HG02884 (cell line): Measurements from ENCODE around the gene PARK7.

Experiments
- ATAC-seq: cut with Tn5 transposase; IDR thresholded peaks from one replicate; pipeline ENCODE4 v1.9.1; 2021; ENCODE audit warnings: mild to moderate bottlenecking, moderate library complexity; ENCODE audit not compliant: unreplicated experiment

Gene PARK7

DNA sequence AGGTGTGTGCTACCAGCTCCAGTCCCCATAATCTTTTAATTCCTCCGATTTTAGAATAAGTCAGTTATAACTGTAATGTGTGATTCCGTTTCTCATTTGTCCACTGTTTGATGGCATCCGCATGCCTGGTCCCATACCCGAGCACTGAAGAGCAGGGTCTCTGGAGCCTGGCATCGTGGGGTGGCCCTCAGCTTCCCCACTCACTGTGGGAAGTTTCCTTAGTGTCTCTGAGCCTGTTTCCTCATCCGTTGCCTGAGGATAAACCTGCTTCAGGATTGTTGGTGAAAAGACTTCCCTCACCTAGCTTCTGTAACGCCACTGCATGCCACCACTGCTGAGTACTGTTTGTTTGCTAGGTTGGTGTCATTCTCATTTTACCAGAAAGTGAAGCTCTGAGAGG, 19.5 kb downstream of the PARK7 start:
- no peak for ATAC-seq

DNA sequence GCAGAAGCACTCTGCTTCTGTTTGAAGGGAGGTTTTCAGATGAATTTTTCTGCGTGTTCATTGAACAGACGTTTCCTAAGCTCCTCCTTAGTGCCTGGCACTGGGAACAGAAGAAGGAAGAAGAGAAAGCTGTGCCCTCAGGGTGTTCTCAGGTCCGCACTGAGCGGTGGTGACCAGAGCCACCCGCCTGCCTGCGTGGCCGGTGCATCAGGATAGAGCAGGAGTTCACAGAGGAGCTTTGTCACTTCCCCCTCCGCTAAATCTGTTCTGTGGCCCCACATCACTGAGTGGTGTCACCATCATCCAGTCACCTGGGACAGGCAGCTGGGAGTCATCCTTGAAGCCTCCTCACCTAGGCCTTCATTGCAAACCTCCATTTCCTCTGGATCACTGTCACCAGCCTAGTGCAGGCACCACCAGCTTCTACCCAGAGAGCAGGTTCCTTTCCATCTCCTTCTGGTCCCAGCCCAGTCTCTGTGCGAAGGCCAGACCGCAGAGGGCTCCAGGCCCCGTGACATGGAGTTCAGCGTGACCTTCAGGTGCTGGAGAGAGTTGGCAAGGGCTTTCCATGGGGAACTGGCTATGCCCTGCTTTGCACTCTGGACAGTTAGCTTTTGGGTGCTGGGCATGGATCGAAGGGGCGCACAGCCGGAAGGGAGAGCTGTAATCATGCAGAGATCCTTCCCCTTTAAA, 21.7 kb downstream of the PARK7 start:
- ATAC-seq: no peak

DNA sequence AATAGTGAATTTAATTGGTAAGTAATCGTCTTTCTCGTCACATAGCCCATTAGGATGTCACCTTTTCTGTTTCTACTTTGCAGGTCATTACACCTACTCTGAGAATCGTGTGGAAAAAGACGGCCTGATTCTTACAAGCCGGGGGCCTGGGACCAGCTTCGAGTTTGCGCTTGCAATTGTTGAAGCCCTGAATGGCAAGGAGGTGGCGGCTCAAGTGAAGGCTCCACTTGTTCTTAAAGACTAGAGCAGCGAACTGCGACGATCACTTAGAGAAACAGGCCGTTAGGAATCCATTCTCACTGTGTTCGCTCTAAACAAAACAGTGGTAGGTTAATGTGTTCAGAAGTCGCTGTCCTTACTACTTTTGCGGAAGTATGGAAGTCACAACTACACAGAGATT, 23.3 kb downstream of the PARK7 start:
- no peak for ATAC-seq

DNA sequence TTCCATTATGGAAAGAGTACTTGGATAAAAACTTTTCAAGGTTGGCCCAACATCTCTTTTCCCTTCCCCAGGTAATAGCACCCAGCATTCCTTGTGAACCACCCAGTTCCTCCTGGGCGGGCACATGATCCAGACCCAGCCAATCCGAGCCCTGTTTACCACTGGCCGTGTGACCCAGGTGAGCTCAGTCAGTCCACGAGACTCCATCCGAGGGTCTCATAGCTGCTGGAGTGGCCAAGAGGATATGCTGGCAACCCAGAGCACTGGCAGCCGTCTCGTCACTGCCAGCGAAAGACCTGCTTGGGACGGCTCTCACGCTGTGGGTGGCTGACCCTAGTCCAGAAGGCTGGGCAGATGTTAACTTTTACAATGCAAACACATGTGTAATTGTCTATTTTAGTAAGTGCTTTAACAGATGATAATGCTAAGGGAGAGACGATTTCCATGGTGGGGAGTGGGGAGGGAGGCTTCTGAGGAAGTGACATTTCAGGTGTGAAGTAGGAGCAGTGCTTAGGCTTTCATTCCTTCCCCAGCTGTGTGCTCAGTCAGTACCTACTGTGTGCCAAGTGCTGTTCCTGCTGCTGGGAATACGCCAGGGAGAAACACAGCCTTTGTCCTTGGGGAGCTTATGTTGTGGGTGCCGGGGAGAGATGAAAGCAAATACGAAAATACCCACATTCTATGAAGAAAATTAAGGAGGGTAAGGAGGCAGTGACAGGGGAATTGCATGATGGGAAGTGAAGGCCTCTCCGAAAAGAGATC, 24.5 kb downstream of the PARK7 start:
- no peak for ATAC-seq

DNA sequence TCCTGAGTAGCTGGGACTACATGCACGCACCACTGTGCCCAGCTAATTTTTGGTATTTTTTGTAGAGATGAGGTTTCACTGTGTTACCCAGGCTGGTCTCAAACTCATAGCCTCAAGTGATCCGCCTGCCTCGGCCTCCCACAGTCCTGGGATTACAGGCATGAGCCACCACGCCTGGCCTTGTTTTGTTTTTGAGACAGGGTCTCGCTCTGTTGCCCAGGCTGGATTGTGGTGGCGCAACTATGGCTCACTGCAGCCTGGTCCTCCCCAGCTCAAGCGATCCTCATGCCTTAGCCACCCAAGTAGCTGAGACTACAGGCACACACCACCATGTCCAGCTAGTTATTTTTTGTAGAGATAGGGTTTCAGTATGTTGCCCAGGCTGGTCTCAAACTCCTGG, 26.0 kb downstream of the PARK7 start:
- no peak for ATAC-seq

DNA sequence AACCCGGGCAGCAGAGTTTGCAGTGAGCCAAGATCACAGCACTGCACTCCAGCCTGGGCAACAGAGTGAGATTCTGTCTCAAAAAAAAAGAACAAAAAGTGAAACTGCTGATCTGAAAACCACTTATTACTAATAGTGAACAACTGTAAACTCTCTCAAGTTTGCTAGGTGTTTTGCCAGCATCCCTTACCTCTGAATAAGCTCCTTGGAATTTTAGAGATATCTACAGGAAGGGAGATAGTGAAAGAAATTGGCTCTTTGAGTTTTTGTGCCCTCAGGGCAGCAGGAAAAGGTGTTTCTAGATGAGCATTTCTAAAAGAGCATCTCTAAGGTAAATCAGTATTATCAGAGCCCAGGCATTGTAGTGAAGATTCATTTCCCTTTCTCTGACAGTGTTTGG, 27.1 kb downstream of the PARK7 start:
- ATAC-seq: no peak

DNA sequence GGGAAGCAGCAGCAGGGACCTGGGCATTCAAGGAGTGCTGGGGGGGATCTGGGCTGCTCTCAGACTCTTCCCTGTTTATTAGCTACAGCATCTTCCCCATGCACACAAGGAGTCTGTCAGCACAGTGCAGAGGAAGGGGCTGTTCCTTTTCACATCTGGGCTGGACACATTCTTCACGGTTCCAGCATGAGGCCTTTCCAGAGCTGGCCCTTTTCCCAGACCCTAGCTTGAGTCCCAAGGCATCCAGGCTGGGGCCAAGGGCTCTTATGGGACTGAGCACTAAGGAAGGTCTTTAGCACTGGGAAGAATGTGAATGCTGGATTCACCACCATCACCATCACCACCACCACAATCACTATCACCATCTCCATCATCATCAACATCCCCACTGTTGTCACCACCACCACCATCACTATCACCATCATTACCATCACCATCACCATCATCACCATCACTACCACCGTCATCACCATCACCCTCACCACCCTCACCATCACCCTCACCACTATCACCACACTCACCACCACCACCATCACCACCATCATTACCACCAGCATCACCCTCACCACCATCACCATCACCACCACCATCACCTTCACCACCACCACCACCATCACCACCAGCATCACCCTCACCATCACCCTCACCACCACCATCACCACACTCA, 28.4 kb downstream of the PARK7 start:
- no peak for ATAC-seq

DNA sequence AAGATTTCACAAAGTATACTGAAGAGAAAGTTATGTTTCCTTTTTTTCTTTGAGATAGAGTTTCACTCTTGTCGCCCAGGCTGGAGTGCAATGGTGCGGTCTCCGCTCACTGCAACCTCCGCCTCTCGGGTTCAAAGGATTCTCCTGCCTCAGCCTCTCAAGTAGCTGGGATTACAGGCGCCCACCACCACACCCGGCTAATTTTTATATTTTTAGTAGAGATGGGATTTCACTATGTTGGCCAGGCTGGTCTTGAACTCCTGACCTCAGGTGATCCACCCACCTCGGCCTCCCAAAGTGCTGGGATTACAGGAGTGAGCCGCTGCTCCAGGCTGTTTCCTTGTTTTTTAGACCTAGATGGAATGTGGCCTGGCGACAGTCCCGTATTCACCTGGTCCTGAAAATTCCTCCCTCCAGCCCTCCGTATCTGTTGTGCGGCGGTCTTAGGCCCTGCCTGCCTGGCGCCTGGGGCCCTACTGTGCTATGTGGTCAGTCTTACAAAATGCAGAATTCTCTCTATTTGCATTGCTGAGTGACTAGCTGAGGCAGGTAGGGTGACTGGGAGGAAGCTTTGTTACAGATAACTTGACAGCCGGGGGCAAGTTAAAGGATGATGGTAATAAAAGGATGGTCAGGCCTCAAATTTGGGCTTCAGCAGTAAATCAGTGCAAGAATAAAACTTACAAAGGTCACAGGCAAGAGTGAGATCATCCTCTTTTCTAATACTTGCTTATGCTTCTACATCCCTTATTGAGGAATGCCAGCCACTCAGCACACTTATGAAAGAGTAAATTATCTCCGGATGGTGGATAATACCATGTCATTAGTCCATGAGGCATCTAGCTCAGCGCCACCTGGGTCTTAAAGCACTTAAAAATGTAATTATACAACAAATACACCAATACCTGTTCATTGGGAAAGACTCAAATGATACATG, 30.3 kb downstream of the PARK7 start:
- no peak for ATAC-seq

DNA sequence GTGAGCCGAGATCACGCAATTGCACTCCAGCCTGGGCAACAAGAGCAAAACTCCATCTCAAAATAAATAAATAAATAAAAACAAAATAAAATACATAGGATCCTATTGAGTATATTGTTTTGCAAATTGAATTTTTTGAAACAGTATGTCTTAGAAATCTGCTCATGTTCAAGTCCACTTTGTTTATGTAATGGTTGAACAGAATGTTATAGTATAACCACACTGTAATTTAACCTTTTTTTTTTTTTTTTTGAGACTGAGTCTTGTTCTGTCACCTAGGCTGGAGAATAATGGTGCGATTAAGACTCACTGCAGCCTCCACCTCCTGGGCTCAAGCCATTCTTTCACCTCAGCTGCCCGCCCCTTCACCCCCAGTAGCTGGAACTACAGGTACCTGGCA, 31.4 kb downstream of the PARK7 start:
- no peak for ATAC-seq

DNA sequence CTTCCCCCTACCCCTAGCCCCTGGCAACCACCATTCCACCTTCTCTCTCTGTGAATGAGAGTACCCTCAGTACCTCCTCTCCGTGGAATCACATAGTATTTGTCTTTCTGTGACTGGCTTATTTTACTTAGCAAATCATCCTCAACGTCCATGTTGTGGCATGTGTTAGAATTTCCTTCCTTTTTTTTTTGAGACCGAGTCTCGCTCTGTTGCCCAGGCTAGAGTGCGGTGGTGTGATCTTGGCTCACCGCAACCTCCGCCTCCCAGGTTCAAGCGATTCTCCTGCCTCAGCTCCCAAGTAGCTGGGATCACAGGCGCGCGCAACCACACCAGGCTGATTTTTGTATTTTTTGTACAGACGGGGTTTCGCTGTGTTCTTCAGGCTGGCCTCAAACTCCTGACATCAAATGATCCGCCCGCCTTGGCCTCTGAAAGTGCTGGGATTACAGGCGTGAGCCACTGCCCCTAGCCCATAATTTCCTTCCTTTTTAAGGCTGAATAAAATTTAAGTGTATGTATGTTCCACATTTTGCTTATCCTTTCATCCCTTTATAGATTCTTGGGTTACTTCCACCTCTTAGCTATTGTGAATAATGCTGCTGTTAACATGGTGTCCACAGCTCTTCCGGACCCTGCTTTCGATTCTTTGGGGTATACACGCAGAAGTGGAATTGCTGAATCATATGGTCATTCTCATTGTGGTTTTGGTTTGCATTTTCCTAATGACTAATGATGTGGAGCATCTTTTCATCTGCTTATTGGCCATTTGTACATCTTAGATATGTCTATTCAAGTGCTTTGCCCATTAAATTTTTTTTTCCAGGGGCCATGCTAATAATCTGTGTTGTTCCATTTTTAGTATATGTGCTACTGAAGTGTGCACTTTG, 32.3 kb downstream of the PARK7 start:
- no peak for ATAC-seq

DNA sequence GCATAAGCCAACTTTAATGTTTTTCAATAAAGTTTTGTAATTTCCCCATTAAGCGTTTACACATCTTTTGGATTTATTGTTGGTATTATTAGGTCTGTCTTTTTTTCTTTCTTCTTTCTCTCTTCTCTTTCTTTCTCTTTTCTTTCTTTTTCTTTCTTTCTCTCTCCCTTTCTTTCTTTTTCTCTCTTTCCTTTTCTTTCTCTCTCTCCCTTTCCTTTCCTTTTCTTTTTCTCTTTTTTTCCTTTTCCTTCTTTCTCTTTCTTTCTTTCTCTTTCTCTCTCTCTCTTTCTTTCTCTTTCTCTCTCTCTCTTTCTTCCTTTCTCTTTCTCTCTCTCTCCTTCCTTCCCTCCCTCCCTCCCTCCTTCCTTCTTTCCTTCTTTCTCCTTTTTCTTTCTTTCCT, 33.3 kb downstream of the PARK7 start:
- ATAC-seq: no peak

DNA sequence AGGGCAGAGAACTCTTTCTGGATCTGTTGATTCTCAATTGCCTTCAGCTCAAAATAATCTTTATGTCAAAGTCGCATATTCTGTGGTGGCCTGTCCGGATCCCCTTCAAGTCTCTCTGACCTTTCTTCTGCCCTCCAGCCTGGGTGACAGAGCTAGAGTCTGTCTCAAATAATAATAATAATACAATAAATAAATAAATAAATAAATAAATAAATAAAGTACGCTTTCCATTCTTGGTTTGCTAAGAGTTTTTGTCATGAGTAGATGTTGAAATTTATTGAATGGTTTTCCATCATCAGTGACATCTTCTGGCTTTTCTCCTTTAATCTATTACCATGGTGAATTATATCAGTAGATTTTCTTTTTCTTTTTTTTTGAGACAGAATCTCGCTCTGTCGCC, 33.9 kb downstream of the PARK7 start:
- ATAC-seq: no peak

DNA sequence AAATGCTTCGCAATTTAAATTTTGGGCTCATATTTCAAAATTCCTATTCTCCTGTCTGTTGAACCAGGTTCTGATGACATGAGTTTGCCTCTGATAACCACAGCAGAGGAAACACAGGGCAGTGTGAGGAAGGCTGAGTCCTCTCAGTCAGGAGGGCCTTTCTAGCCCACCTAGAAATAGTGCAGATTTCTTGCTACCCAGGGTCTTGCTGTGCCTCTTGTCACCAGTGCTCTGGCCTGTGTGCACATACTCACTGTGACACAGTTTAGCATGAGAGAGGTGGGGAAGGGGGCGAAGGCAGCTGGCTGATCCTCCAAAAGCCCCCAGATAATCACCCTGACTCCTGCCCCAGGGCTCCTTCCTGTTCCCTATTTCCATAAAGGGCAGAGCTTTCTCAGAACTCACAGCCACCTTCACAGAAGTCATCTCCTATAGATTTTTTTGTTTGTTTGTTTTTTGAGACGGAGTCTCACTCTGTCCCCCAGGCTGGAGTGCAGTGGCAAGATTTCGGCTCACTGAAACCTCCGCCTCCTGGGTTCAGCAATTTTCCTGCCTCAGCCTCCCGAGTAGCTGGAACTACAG, 40.9 kb downstream of the PARK7 start:
- ATAC-seq: no peak

DNA sequence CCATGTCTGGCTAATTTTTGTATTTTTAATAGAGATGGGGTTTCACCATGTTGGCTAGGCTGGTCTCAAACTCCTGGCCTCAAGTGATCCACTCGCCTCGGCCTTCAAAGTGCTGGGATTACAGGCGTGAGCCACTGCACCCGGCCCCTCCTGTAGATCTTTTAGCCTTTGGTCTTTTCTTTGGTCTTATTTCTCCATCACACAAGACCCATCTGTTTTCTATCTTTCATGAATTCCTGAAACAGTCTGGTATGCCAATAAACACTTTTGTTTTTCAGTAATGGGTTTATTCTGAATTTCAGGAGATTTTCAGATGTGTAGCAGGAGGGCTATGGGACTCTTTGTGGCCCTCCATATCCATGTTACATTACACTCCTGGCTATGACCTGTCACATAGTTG, 41.4 kb downstream of the PARK7 start:
- ATAC-seq: no peak

DNA sequence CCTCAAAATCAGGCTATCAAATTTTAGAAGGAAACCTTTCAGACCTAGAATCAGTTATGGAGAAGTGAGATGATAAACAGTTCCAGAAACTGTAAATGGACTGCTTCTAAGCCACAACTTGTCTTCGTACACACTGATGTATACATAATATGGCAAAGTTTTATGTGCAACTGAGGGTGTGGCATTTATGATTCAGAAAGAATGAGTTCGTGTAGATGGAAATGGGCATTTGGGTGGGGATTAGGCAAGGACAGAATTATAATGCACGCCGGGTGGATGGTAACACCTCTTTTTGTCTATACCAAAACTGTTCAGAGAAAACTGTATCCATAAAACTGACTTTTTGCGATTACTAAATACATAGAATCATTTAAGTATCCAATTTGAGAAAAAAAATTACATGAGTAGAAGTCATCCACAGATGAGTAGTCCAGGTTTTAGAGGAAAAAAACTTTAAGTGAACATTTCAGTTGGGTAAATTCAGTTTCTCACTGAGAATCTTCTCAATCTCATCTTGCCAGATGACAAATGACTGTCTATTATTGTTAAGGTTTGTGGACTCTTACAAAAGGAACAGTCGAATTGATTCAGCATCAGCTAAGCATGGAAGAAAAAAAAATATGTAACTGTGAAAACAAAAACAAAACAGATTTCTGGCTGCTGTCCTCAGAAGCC, 42.1 kb downstream of the PARK7 start:
- ATAC-seq: no peak

DNA sequence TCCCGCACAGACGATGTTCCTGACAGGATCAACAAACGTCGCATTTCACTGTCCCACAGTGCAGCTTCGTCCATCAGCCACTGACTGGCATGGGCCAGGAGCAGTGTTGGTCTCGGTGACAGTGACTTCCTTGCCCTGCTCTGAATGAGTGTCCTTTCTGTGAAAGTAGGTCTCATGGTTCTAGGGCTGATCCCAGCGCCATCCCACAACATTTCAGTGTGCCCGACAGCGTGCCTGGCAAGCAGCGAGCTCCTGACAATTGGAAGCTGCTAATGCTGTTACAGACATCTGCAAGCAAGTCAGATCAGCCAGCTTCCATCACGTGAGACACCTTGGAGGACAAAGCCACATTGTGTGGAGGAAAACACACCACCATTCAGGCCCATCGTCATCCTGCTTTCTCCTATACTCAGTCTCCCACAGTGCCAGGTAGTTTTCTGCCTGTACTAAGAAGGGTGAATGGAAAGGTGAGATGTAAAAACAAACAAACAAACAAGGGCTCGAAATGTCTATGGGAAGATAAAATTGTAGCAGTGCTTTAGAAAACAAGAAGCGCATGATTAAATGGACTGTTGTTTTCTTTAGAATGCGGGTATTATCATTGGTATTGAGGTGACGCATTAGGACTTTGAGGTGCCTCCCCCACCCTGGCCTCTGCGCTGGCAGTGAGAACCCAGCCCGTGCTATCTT, 42.7 kb downstream of the PARK7 start:
- ATAC-seq: no peak

DNA sequence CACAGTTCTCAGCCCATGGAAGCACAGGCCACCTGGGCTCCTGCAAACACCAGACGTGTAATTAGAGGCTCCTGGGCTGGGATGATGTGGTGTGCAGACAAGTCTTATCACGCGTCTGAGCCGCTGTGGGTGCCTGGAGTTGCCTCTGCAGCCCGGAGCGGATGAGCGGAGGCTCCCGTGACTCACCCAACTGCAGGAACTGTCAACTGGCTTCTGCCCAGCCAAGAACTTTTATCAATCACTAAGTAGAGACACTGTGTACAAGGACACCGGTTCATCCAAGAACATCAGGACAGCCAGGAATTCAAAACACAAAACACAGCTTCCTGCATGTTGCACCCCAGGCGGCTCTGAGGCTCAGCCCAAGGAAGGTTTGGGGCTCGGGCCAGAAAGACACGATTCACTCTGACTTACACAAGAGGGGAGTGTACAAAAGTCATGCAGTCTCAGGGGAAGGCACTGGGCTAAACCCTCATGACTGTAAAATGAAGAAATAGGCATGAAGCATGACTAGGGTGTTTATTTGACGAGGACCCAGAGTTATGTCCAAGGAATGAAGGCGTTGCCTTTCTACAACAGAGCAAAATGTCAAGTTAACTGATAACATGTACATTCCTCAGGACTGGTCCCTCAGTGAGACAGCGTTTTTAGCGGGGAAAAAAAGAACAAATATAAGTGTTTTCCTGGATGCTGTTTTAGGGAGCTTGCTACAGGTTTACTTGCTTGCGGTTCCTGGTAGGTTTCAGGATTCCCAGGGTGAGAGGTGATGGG, 43.5 kb downstream of the PARK7 start:
- ATAC-seq: no peak
